ENCODE data around the gene RRP8.

Gene RRP8

GRCh38 chr11:6566704-6567370 is 36.6 kb downstream of the RRP8 start:
- DNase-seq, result no peak

- DNase-seq, result no peak
These were observed 37.3 kb downstream of the RRP8 start for GRCh38 chr11:6565988-6566703.

- no peak for DNase-seq
These were observed 38.1 kb downstream of the RRP8 start for GRCh38 chr11:6565325-6565724.

GRCh38 chr11:6563667-6564066 is 39.7 kb downstream of the RRP8 start:
- DNase-seq, result no peak

GRCh38 chr11:6563121-6563619 is 40.2 kb downstream of the RRP8 start:
- no peak for DNase-seq

- DNase-seq, result no peak
These were observed 42.1 kb downstream of the RRP8 start for GRCh38 chr11:6561288-6561687.

GRCh38 chr11:6559369-6559768 is 44.0 kb downstream of the RRP8 start:
- DNase-seq, result no peak

GRCh38 chr11:6557761-6558674 is 45.4 kb downstream of the RRP8 start:
- DNase-seq, result no peak

GRCh38 chr11:6557063-6557462 is 46.4 kb downstream of the RRP8 start:
- DNase-seq, result no peak

- no peak for DNase-seq
These were observed 47.1 kb downstream of the RRP8 start for GRCh38 chr11:6556139-6556949.

GRCh38 chr11:6554828-6555706 is 48.3 kb downstream of the RRP8 start:
- DNase-seq, result no peak

- DNase-seq, result no peak
These were observed 49.8 kb downstream of the RRP8 start for GRCh38 chr11:6553634-6554033.

- no peak for DNase-seq
These were observed 54.8 kb downstream of the RRP8 start for GRCh38 chr11:6548641-6549040.

- DNase-seq, result no peak
These were observed 55.3 kb downstream of the RRP8 start for GRCh38 chr11:6548121-6548520.

- DNase-seq, result no peak
These were observed 56.2 kb downstream of the RRP8 start for GRCh38 chr11:6547177-6547576.

- no peak for DNase-seq
These were observed 56.7 kb downstream of the RRP8 start for GRCh38 chr11:6546735-6547134.

- DNase-seq, result no peak
These were observed 57.4 kb downstream of the RRP8 start for GRCh38 chr11:6545917-6546605.
